K562 (cell line): ENCODE measurements around the gene HOXA11. TPM values are rescaled to one million over a fixed set of nuclear protein-coding genes. Genes with fewer than 3 reads are reported as not detected.

Experiments used
- ATAC-seq: fragments of 200-7000 bp; cut with Tn5 transposase; 3 replicates; pipeline ENCODE4 v1.9.1; 2020; ENCODE audit warnings: moderate library complexity
- BruUV-seq: library from RNA; stranded (reverse); fragments of 400-500 nt; replicated peaks from 2 replicates; lab custom pipeline; 2021; lab: Mats Ljungman, UMichigan
- CTCF ChIA-PET: fragments of 300-600 bp; formaldehyde crosslinking; extraction: SDS; loops from one replicate; lab custom pipeline; 2021; ENCODE audit warnings: low intra/inter-chr PET ratio; lab: Yijun Ruan, JAX
- POLR2A ChIA-PET: fragments of 300-600, 350-650 bp; sonication (Branson Sonifier 250); formaldehyde crosslinking; extraction: SDS; loops from one replicate; lab custom pipeline; 2021; ENCODE audit warnings: antibody characterized with exemption, inconsistent platforms; lab: Yijun Ruan, JAX
- DNase-seq, 4 experiments: peaks; one replicate each; pipeline versions ENCODE4 v3.0.0 to v3.0.0-alpha.2; 2011 to 2018; ENCODE audit warnings: low spot score in 3 of 4, mixed read lengths in 3 of 4; ENCODE audit errors: extremely low read depth in 1 of 4
- FAIRE-seq: peaks from 2 replicates; lab custom pipeline; 2011; peaks lifted over from hg19 to GRCh38; lab: Jason Lieb, UNC
- H2AFZ ChIP-seq: 2 replicates; pipeline ENCODE4 v1.6.0; 2011; ENCODE audit warnings: low read depth, low read length, control low read depth, inconsistent platforms
- H3K27ac ChIP-seq: fragments of 200-600 bp; 3 replicates; pipeline ENCODE4 v1.8.0; 2011; ENCODE audit warnings: low read depth, mild to moderate bottlenecking, control low read depth, inconsistent platforms, low read length, moderate library complexity, mixed read lengths; ENCODE audit errors: extremely low read depth
- H3K27me3 ChIP-seq, 2 experiments: fragments of 300-600 bp in 1 of 2; 2 replicates in 1 of 2; 3 replicates in 1 of 2; pipeline versions ENCODE4 v1.6.0 to v1.8.0; 2011; ENCODE audit warnings: inconsistent platforms in 2 of 2, low read length in 2 of 2, mild to moderate bottlenecking in 1 of 2, mixed read lengths in 1 of 2, moderate library complexity in 1 of 2; ENCODE audit not compliant: control insufficient read depth in 2 of 2, insufficient read depth in 2 of 2
- H3K36me3 ChIP-seq: fragments of 300-600 bp; 3 replicates; pipeline ENCODE4 v1.8.0; 2011; ENCODE audit warnings: mild to moderate bottlenecking, low read length, inconsistent platforms; ENCODE audit not compliant: control insufficient read depth, insufficient read depth
- H3K4me1 ChIP-seq, 2 experiments: fragments of 200-600 bp in 1 of 2; replicated peaks in 1 of 2; 2 replicates in 1 of 2; 3 replicates in 1 of 2; pipeline versions ENCODE4 v1.5.1 to v1.8.0; 2011; ENCODE audit warnings: inconsistent platforms in 2 of 2, low read length in 2 of 2, mild to moderate bottlenecking in 1 of 2, mixed read lengths in 1 of 2, moderate library complexity in 1 of 2; ENCODE audit not compliant: control insufficient read depth in 2 of 2, insufficient read depth in 2 of 2
- H3K4me2 ChIP-seq: 2 replicates; pipeline ENCODE4 v1.6.1; 2011; ENCODE audit warnings: low read length, control low read depth, inconsistent platforms, mixed read lengths; ENCODE audit not compliant: insufficient read depth
- H3K4me3 ChIP-seq: fragments of 200-600 bp; sonication (generic), shearing (Covaris generic); 2 replicates; pipeline ENCODE4 v1.5.1; 2016; ENCODE audit warnings: control low read depth, inconsistent platforms
- H3K79me2 ChIP-seq: fragments of 200-600 bp; 3 replicates; pipeline ENCODE4 v1.8.0; 2011; ENCODE audit warnings: low read length, inconsistent platforms; ENCODE audit not compliant: control insufficient read depth, insufficient read depth
- H3K9ac ChIP-seq, 2 experiments: 2 replicates each; pipeline versions ENCODE4 v1.6.0 to v1.6.1; 2011; ENCODE audit warnings: low read depth in 2 of 2, low read length in 2 of 2, control low read depth in 1 of 2, inconsistent platforms in 1 of 2, mild to moderate bottlenecking in 1 of 2, mixed read lengths in 1 of 2; ENCODE audit not compliant: insufficient read depth in 1 of 2
- H3K9me1 ChIP-seq: one replicate; pipeline ENCODE4 v1.6.0; 2011; ENCODE audit warnings: inconsistent platforms, mild to moderate bottlenecking, low read length, moderate library complexity; ENCODE audit not compliant: control insufficient read depth, insufficient read depth
- H3K9me3 ChIP-seq: replicated peaks from 2 replicates; pipeline ENCODE4 v1.5.1; 2011; ENCODE audit warnings: low read depth, low read length, inconsistent platforms; ENCODE audit not compliant: control insufficient read depth, insufficient read depth
- H4K20me1 ChIP-seq: replicated peaks from 2 replicates; pipeline ENCODE4 v1.6.1; 2011; ENCODE audit warnings: low read length, inconsistent platforms, mixed read lengths; ENCODE audit not compliant: control insufficient read depth, insufficient read depth
- CC2D1A ChIP-seq: fragments of 450-650 bp; IDR thresholded peaks from 2 replicates; pipeline ENCODE4 v1.6.1; 2017; ENCODE audit warnings: mild to moderate bottlenecking
- ELK1 ChIP-seq: sonication (generic); formaldehyde crosslinking; IDR thresholded peaks from 2 replicates; pipeline ENCODE4 v1.8.1; 2022; ENCODE audit warnings: missing genetic modification reagents
- MXD1 ChIP-seq: fragments of 250-450 bp; sonication (Bioruptor Pico); IDR thresholded peaks from 2 replicates; pipeline ENCODE4 v1.8.0; 2021; ENCODE audit warnings: borderline replicate concordance, mild to moderate bottlenecking, moderate library complexity; ENCODE audit not compliant: poor library complexity, severe bottlenecking
- NCOA1 ChIP-seq: fragments of 450-650 bp; IDR thresholded peaks from 2 replicates; pipeline ENCODE4 v1.6.1; 2016; ENCODE audit warnings: low read depth
- RAD51 ChIP-seq: fragments of 450-650 bp; IDR thresholded peaks from 2 replicates; pipeline ENCODE4 v1.7.1; 2016; ENCODE audit warnings: low read depth, mild to moderate bottlenecking, borderline replicate concordance
- SETDB1 ChIP-seq: IDR thresholded peaks from one replicate; pipeline ENCODE4 v1.6.1; 2012; ENCODE audit warnings: low read length, control low read depth, inconsistent platforms
- SFPQ ChIP-seq: fragments of 200-400 bp; formaldehyde crosslinking; IDR thresholded peaks from 2 replicates; pipeline ENCODE4 v1.6.1; 2017; ENCODE audit warnings: mild to moderate bottlenecking, low read depth, low read length, moderate library complexity
- SMARCA4 ChIP-seq: fragments of 450-650 bp; IDR thresholded peaks from 2 replicates; pipeline ENCODE4 v1.6.1; 2016
- SMC3 ChIP-seq: conservative IDR thresholded peaks from 2 replicates; pipeline ENCODE4 v1.6.1; 2011; ENCODE audit warnings: low read depth, low read length, improper control_type of control experiment; ENCODE audit not compliant: insufficient read depth
- SRSF1 ChIP-seq: fragments of 200-400 bp; formaldehyde crosslinking; IDR thresholded peaks from 2 replicates; pipeline ENCODE4 v1.6.1; 2017; ENCODE audit warnings: mild to moderate bottlenecking, low read depth, low read length, moderate library complexity
- TAF1 ChIP-seq: IDR thresholded peaks from 2 replicates; pipeline ENCODE4 v1.6.1; 2011; ENCODE audit warnings: mild to moderate bottlenecking, low read length, moderate library complexity; ENCODE audit not compliant: insufficient read depth, control insufficient read depth, severe bottlenecking; ENCODE audit errors: extremely low read depth
- ZNF217 ChIP-seq: sonication (generic); formaldehyde crosslinking; IDR thresholded peaks from 2 replicates; pipeline ENCODE4 v1.8.0; 2022; ENCODE audit warnings: mild to moderate bottlenecking, missing genetic modification reagents
- ZNF445 ChIP-seq: fragments of 250-450 bp; sonication (Bioruptor Pico); IDR thresholded peaks from 2 replicates; pipeline ENCODE4 v1.4.0; 2020; ENCODE audit warnings: low read depth, mild to moderate bottlenecking, moderate library complexity
- WGBS: fragments of 100-300 bp; shearing (Covaris generic); methylation state at CpG from one replicate; pipeline ENCODE4 v1.1.6; 2016; ENCODE audit warnings: low coverage, mixed read lengths; ENCODE audit not compliant: insufficient coverage; ENCODE audit errors: missing lambda C conversion rate; 5-methylcytosine and 5-hydroxymethylcytosine counted together
- in situ Hi-C: fragments of 300-500 bp; cut with MboI; formaldehyde crosslinking; loops from 4 replicates; pipeline ENCODE4 v1.15.0; 2018; ENCODE audit warnings: inconsistent platforms, mixed read lengths
- intact Hi-C: fragments of 100-400 bp; cut with micrococcal nuclease; formaldehyde crosslinking; loops from 2 replicates; pipeline ENCODE4 v1.14.2; 2022
- polyA plus RNA-seq, 8 experiments: library from polyadenylated mRNA; depleted of rRNA in 4 of 8; stranded (reverse) in 5 of 8; unstranded in 3 of 8; fragments of >200 nt; fragmentation: Nextera tagmentation in 2 of 8; fragmentation: Illumina TruSeq in 1 of 8; extraction: Ambion mirVana in 2 of 8; extraction: Trizol in 1 of 8; gene quantifications; 2 replicates each; pipeline versions ENCODE4 v1.2.1 to v1.2.3, GENCODE V29; 2011 to 2014; ENCODE audit warnings: inconsistent platforms in 1 of 8, missing spikeins in 1 of 8
- total RNA-seq, 7 experiments: library from RNA; depleted of rRNA in 6 of 7; stranded (reverse); fragments of >200 nt in 6 of 7; fragmentation: Illumina TruSeq in 2 of 7; extraction: Trizol in 2 of 7; gene quantifications; 2 replicates each; pipeline versions ENCODE4 v1.2.1 to v1.2.3, GENCODE V29; 2011 to 2021; ENCODE audit warnings: low replicate concordance in 1 of 7

Gene HOXA11
- total and polyA plus RNA-seq, 9 of the 15 experiments (the other 6 are each of a cell fraction or from before 2014, with no cell fraction given), result not detected

- ATAC-seq, result no peak
- Histone ChIP-seq H3K27ac (no peak overlapping the region), H2AFZ (no peak overlapping the region), H3K9me3 (no peaks in the 10 kb centered on the region), H3K27me3 (peaks cover 26 to 54% of the 10 kb centered on the region in 2 experiments), H3K9ac (no peak overlapping the region), H3K4me2 (no peak overlapping the region), H3K9me1 (no peaks in the 10 kb centered on the region), H3K79me2 (no peaks in the 10 kb centered on the region), H4K20me1 (no peaks in the 10 kb centered on the region), H3K4me1 (peaks cover 0 to 17% of the 10 kb centered on the region in 2 experiments; a peak in 2 of 5 replicates), H3K4me3 (no peak overlapping the region), H3K36me3 (no peaks in the 10 kb centered on the region)
- intact Hi-C loops (no loop called here), in situ Hi-C loops (no loop called here)
- ChIA-PET POLR2A (no interaction called here), CTCF (no interaction called here)
- no peak for FAIRE-seq
- no peak for DNase-seq
- BruUV-seq, result no TSS peak
- 41% methylated on average over 59 of the region's 78 CpGs for WGBS
- TF ChIP-seq SMC3 (no peak), CC2D1A (no peak), ELK1 (CRISPR knock-in tag) (no peak), SFPQ (no peak), RAD51 (no peak), TAF1 (no peak), SRSF1 (no peak), ZNF445 (CRISPR knock-in tag) (no peak), NCOA1 (no peak), MXD1 (CRISPR knock-in tag) (no peak), SETDB1 (no peak), SMARCA4 (no peak), ZNF217 (CRISPR knock-in tag) (no peak)
- TF ChIP-seq, all 486 proteins: peak for 0
Measured at GRCh38 chr7:27192546-27193334, 7.7 kb upstream of the HOXA11 start.
